GM04503 (cell line): Measurements from ENCODE around the gene LRRC58.
"Not testable (repeated sequence)": the region's sequence is repeated elsewhere in the genome, so short reads cannot be mapped to it uniquely, and the experiment has no call there.

Experiments
- DNase-seq: peaks from one replicate; pipeline ENCODE4 v3.0.0-alpha.2; 2012; ENCODE audit warnings: low read depth

LRRC58 gene

GRCh38 chr3:120348991-120349854 lies at the start of gene LRRC58:
Gene LRRC58, minus strand, starts transcription at chr3:120349354. Its CDS starts 111 bp downstream, at chr3:120349243.
- DNase-seq: peak; percentile 65

GRCh38 chr3:120396469-120396868 lies 47.3 kb upstream of the LRRC58 start:
- no peak for DNase-seq

- DNase-seq: no peak
Measured at GRCh38 chr3:120394347-120394746, 45.2 kb upstream of the LRRC58 start.

- DNase-seq: no peak
Measured at GRCh38 chr3:120393761-120394160, 44.6 kb upstream of the LRRC58 start.

GRCh38 chr3:120393243-120393642 lies 44.1 kb upstream of the LRRC58 start:
- no peak for DNase-seq

- no peak for DNase-seq
Measured at GRCh38 chr3:120382941-120383447, 33.8 kb upstream of the LRRC58 start.

GRCh38 chr3:120381503-120381902 lies 32.3 kb upstream of the LRRC58 start:
- DNase-seq: no peak

DNA sequence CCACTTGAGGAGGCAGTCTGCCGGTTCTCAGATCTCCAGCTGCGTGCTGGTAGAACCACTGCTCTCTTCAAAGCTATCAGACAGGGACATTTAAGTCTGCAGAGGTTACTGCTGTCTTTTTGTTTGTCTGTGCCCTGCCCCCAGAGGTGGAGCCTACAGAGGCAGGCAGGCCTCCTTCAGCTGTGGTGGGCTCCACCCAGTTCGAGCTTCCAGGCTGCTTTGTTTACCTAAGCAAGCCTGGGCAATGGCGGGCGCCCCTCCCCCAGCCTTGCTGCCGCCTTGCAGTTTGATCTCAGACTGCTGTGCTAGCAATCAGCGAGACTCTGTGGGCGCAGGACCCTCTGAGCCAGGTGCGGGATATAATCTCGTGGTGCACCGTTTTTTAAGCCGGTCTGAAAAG lies 28.8 kb upstream of the LRRC58 start:
- DNase-seq: not testable (repeated sequence)

DNA sequence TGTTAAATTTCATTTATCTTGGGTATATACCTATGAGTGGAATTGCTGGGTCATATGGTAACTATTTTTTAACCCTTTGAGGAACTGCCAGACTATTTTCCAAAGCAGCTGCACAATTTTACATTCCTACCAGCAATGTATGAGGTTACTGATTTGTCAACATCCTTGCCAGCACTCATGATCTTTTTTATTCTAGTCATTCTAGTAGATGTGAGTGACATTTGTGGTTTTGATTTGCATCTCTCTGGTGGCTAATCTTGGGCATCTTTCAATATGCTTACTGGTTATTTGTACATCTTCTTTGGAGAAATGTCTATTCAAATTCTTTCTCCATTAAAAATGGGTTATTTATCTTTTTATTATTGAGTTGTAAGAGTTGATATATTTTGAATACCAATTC lies 21.3 kb upstream of the LRRC58 start:
- no peak for DNase-seq

GRCh38 chr3:120369037-120369467 lies 19.9 kb upstream of the LRRC58 start:
- no peak for DNase-seq

DNA sequence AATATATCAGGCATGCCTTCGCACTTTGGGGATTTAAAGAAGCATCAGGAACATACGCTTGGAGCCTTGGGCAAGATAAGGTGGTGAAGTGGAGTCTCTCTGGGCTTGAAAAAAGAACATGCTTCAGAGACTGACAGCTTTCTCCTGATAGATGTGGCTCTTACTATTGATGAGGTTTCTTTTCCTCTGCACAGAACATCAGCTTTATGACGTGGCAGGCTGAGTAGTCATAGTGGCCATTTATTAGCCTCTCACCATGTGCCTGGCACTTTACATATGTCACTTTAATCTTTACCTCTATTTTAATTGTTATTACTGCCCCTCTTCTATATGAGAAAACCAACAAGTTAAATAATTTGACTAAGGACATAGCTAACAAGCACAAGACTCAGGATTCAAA lies 19.0 kb upstream of the LRRC58 start:
- no peak for DNase-seq

DNA sequence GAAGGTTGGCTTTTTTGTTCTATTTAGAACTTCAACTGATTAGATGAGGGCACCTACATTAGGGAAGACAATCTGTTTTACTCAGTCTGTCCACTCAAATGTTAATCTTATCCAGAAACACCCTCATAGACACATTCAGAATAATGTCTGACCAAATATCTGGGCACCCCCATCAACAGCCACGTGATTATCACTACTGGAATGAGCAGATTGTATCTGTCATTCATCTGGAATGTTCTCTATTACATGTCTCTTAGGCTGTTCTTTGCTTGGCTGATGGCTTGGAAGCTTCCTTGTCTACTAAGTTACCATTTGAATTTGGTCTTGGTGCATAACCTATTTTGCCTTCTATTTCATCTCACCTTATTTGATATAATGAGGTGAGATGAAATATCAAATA lies 15.7 kb upstream of the LRRC58 start:
- peak; percentile 16 for DNase-seq

- no peak for DNase-seq
Measured at GRCh38 chr3:120364101-120364500, 14.9 kb upstream of the LRRC58 start.

GRCh38 chr3:120357807-120358206 lies 8.7 kb upstream of the LRRC58 start:
- no peak for DNase-seq

DNA sequence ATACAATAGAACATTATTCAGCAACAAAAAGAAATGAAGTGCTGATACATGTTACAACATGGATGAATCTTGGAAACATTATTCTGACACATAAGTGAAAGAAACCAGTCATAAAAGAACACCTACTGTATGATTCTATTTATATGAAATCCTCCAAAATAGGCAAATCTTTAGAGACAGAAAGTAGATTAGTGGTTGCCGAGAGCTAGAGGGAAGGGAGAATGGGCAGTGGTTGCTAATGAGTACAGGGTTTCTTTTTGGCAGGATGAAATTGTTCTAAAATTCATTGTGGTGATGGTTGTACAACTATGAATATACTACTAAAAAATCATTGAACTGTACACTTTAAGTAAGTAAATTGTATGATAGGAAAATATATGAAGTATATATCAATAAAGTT lies 6.3 kb upstream of the LRRC58 start:
- DNase-seq: no peak

GRCh38 chr3:120353463-120353862 lies 4.3 kb upstream of the LRRC58 start:
- DNase-seq: no peak

DNA sequence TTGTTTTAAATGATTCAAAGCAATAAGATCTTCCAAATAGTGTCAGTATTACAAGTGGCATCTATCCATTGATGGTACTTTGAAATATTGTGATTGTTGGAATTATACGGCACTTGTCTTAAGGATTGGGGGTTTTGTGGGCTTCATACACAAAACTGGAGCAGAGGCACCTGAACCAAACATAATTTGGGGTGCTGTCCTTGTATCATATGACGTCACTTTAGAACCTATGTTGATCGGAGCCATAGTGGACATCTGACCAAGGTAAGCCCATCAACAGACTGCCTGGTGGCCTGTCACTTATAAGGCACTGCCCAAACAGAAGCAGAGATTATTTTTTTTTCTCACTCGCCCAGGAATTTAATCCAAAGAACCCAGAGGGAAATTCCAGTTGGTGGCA lies 2.9 kb upstream of the LRRC58 start:
- DNase-seq: no peak

DNA sequence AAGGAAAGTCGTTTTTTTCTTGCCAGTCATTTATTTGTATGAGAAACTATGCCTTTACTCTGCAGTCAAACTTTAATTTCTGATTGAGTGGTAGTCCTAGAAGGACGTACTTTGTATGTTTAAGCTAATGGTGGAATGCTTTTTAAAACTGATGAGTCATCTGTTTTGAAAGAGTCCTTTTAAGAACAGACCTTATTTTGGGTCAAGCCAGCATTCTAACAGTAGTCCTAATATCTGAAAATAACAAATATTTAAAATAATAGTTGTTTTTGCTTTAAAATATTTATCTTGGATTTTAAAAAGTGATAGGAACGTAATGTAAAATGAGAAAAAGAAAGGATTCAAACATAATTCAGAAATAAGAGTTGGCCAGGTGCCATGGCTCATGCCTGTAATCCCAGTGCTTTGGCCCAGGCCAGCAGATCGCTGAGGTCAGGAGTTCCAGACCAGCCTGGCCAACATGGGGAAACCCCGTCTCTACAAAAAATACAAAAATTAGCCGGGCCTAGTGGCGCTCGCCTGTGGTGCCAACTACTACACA lies 1.3 kb upstream of the LRRC58 start:
- DNase-seq: peak; percentile 9

- DNase-seq: no peak
Measured at GRCh38 chr3:120349855-120350125, 636 bp upstream of the LRRC58 start.

GRCh38 chr3:120348065-120348990 lies 826 bp downstream of the LRRC58 start:
- peak; percentile 5 for DNase-seq

GRCh38 chr3:120344349-120344748 lies 4.8 kb downstream of the LRRC58 start:
- DNase-seq: peak; percentile 1

- DNase-seq: no peak
Measured at GRCh38 chr3:120341658-120342346, 7.4 kb downstream of the LRRC58 start.
